HCT116 (cell line): Measurements from ENCODE around the gene HSPA1A. TPM values are rescaled to one million over a fixed set of nuclear protein-coding genes. Genes with fewer than 3 reads are reported as not detected.

Source experiments
- ATAC-seq: fragments of 200-7000 bp; cut with Tn5 transposase; 2 replicates; pipeline ENCODE4 v1.9.1; 2020; ENCODE audit warnings: mild to moderate bottlenecking, moderate library complexity
- BruUV-seq: library from RNA; stranded (reverse); fragments of 400-500 nt; replicated peaks from 2 replicates; lab custom pipeline; 2021; lab: Mats Ljungman, UMichigan
- CTCF ChIA-PET: fragments of 300-600 bp; sonication (Branson Sonifier 250); formaldehyde crosslinking; loops from one replicate; lab custom pipeline; 2021; ENCODE audit warnings: antibody characterized with exemption; lab: Charles Lee
- POLR2A ChIA-PET: fragments of 300-600, 350-600 bp; sonication (Branson Sonifier 250); formaldehyde crosslinking; loops from one replicate; lab custom pipeline; 2021; ENCODE audit warnings: antibody characterized with exemption; lab: Charles Lee
- RAD21 ChIA-PET, 2 experiments: fragments of 300-600 bp; sonication (Branson Sonifier 250); formaldehyde crosslinking; loops; one replicate each; lab custom pipeline; 2023; ENCODE audit warnings: low total read pairs in 2 of 2; ENCODE audit not compliant: uncharacterized antibody in 2 of 2, unreplicated experiment in 2 of 2, low non-redundant PET in 1 of 2; lab: Charles Lee
- DNase-seq: peaks from one replicate; pipeline ENCODE4 v3.0.0-alpha.2; 2010; ENCODE audit warnings: low read depth, low spot score
- H2AFZ ChIP-seq: fragments of 200-600 bp; shearing (Covaris generic), sonication (generic); 2 replicates; pipeline ENCODE4 v1.6.1; 2017; ENCODE audit warnings: low read depth, mixed run types, mixed read lengths, antibody characterized with exemption, low read length; ENCODE audit not compliant: poor library complexity, severe bottlenecking
- H3K27ac ChIP-seq: 2 replicates; pipeline ENCODE4 v1.5.1; 2012; ENCODE audit warnings: low read depth, low read length
- H3K27me3 ChIP-seq: fragments of 200-600 bp; sonication (generic); 2 replicates; pipeline ENCODE4 v1.6.1; 2016; ENCODE audit warnings: mixed run types, low read length, mixed read lengths; ENCODE audit not compliant: insufficient read depth
- H3K36me3 ChIP-seq, 2 experiments: fragments of 200-500 bp in 1 of 2; fragments of 200-600 bp in 1 of 2; sonication (Bioruptor generic) in 1 of 2; sonication (generic) in 1 of 2; 2 replicates each; pipeline versions ENCODE4 v1.5.1 to v1.6.1; 2014 to 2016; ENCODE audit warnings: low read length in 2 of 2, inconsistent platforms in 1 of 2, mixed read lengths in 1 of 2, mixed run types in 1 of 2; ENCODE audit not compliant: insufficient read depth in 2 of 2, control insufficient read depth in 1 of 2
- H3K4me1 ChIP-seq, 2 experiments: fragments of 200-600 bp in 1 of 2; sonication (generic) in 1 of 2; 2 replicates each; pipeline versions ENCODE4 v1.5.1 to v1.6.1; 2012 to 2017; ENCODE audit warnings: low read length in 2 of 2, inconsistent platforms in 1 of 2, mild to moderate bottlenecking in 1 of 2, mixed read lengths in 1 of 2, mixed run types in 1 of 2, moderate library complexity in 1 of 2; ENCODE audit not compliant: insufficient read depth in 2 of 2, control insufficient read depth in 1 of 2
- H3K4me2 ChIP-seq: fragments of 200-600 bp; sonication (generic); 2 replicates; pipeline ENCODE4 v1.6.1; 2017; ENCODE audit warnings: mixed run types, low read length, mixed read lengths
- H3K4me3 ChIP-seq, 2 experiments: fragments of 200-600 bp in 1 of 2; sonication (generic) in 1 of 2; replicated peaks in 1 of 2; 2 replicates each; pipeline ENCODE4 v1.5.1; 2011 to 2016; ENCODE audit warnings: low read length in 2 of 2, control low read depth in 1 of 2, low read depth in 1 of 2, mild to moderate bottlenecking in 1 of 2, mixed read lengths in 1 of 2, mixed run types in 1 of 2
- H3K79me2 ChIP-seq: fragments of 200-600 bp; sonication (generic); 2 replicates; pipeline ENCODE4 v1.6.1; 2017; ENCODE audit warnings: mild to moderate bottlenecking, mixed run types, low read length, moderate library complexity, mixed read lengths; ENCODE audit not compliant: insufficient read depth
- H3K9ac ChIP-seq: fragments of 200-600 bp; sonication (generic); 2 replicates; pipeline ENCODE4 v1.6.1; 2016; ENCODE audit warnings: low read length, mixed read lengths
- H3K9me2 ChIP-seq: fragments of 200-600 bp; sonication (generic), shearing (Covaris generic); 2 replicates; pipeline ENCODE4 v1.6.1; 2017; ENCODE audit warnings: mixed run types, mild to moderate bottlenecking, moderate library complexity; ENCODE audit not compliant: insufficient read depth
- H3K9me3 ChIP-seq, 2 experiments: fragments of 200-500 bp in 1 of 2; fragments of 200-600 bp in 1 of 2; sonication (Bioruptor generic) in 1 of 2; sonication (generic) in 1 of 2; 2 replicates each; pipeline ENCODE4 v1.6.1; 2014 to 2017; ENCODE audit warnings: low read length in 2 of 2, mixed read lengths in 2 of 2, inconsistent platforms in 1 of 2, low read depth in 1 of 2, mild to moderate bottlenecking in 1 of 2, mixed run types in 1 of 2, moderate library complexity in 1 of 2; ENCODE audit not compliant: control insufficient read depth in 1 of 2, insufficient read depth in 1 of 2
- H4K20me1 ChIP-seq: fragments of 200-600 bp; sonication (generic), shearing (Covaris generic); 2 replicates; pipeline ENCODE4 v1.6.1; 2017; ENCODE audit warnings: mixed run types, mild to moderate bottlenecking, moderate library complexity; ENCODE audit not compliant: insufficient read depth
- CEBPB ChIP-seq: IDR thresholded peaks from 2 replicates; pipeline ENCODE4 v1.6.1; 2012; ENCODE audit warnings: low read depth
- CTCF ChIP-seq, 3 experiments: fragments of 200-600 bp in 1 of 3; sonication (generic) in 1 of 3; IDR thresholded peaks in 2 of 3; conservative IDR thresholded peaks in 1 of 3; 2 replicates each; pipeline ENCODE4 v1.5.1; 2012 to 2017; ENCODE audit warnings: low read depth in 2 of 3, low read length in 2 of 3, antibody characterized with exemption in 1 of 3, borderline replicate concordance in 1 of 3, control low read depth in 1 of 3, mild to moderate bottlenecking in 1 of 3, mixed read lengths in 1 of 3, mixed run types in 1 of 3, moderate library complexity in 1 of 3; ENCODE audit not compliant: insufficient read depth in 1 of 3
- EGR1 ChIP-seq: IDR thresholded peaks from 2 replicates; pipeline ENCODE4 v1.6.1; 2012; ENCODE audit warnings: low read depth
- ELF1 ChIP-seq: IDR thresholded peaks from 2 replicates; pipeline ENCODE4 v1.6.1; 2012; ENCODE audit warnings: low read depth, borderline replicate concordance
- EZH2phosphoT487 ChIP-seq: fragments of 200-600 bp; IDR thresholded peaks from 2 replicates; pipeline ENCODE4 v1.6.1; 2018; ENCODE audit warnings: antibody characterized with exemption, borderline replicate concordance
- FOSL1 ChIP-seq: IDR thresholded peaks from 2 replicates; pipeline ENCODE4 v1.6.1; 2012; ENCODE audit warnings: low read depth
- JUND ChIP-seq: IDR thresholded peaks from 2 replicates; pipeline ENCODE4 v1.6.1; 2012
- MAX ChIP-seq: IDR thresholded peaks from 2 replicates; pipeline ENCODE4 v1.6.1; 2012
- POLR2A ChIP-seq: IDR thresholded peaks from 2 replicates; pipeline ENCODE4 v1.7.0; 2011; ENCODE audit warnings: borderline replicate concordance; ENCODE audit not compliant: insufficient read depth, insufficient read length; ENCODE audit errors: extremely low read depth
- SIN3A ChIP-seq: IDR thresholded peaks from 2 replicates; pipeline ENCODE4 v1.6.1; 2012; ENCODE audit warnings: low read depth
- SP1 ChIP-seq: IDR thresholded peaks from 2 replicates; pipeline ENCODE4 v1.6.1; 2012; ENCODE audit warnings: low read depth
- SRF ChIP-seq: IDR thresholded peaks from 2 replicates; pipeline ENCODE4 v1.6.1; 2012; ENCODE audit warnings: low read depth
- ZFX ChIP-seq: fragments of 450-650 bp; IDR thresholded peaks from 2 replicates; pipeline ENCODE4 v1.6.1; 2017
- ZNF274 ChIP-seq: fragments of 200-500 bp; sonication (Bioruptor generic); IDR thresholded peaks from 2 replicates; pipeline ENCODE4 v1.6.1; 2014; ENCODE audit warnings: mild to moderate bottlenecking, low read depth, low read length, inconsistent platforms
- intact Hi-C: fragments of 100-400 bp; cut with micrococcal nuclease; formaldehyde crosslinking; loops from 2 replicates; pipeline ENCODE4 v1.10.0; 2022
- total RNA-seq: library from RNA; stranded (reverse); gene quantifications from one replicate; pipeline ENCODE4 v1.2.1, GENCODE V29; 2021; ENCODE audit not compliant: unreplicated experiment

The HSPA1A gene
- total RNA-seq, 1 experiment from 2014 or later: 5.0 TPM

GRCh38 chr6:31836047-31836473 is 20.7 kb downstream of the HSPA1A start:
- peaks cover 21 to 51% of the 10 kb centered on the region in 2 experiments for H3K4me1 ChIP-seq
- ChIA-PET POLR2A (interaction anchor here (0.6 to 2.2 kb wide), 6 partner anchors 9 to 136 kb away, joined by 3 to 11 read pairs (median 6); partner anchors contain the start of genes DXO, HSPA1B and NEU1), RAD21 (interaction anchor here in 1 of 2 experiments (0.6 kb wide), 1 partner anchor 66 kb away, joined by 3 read pairs; no protein-coding TSS in a partner anchor), CTCF (no interaction called here)
- H4K20me1 ChIP-seq: peaks cover 31% of the 10 kb centered on the region
- peaks cover 24 to 50% of the 10 kb centered on the region in 2 experiments; a peak in 3 of 4 replicates for H3K36me3 ChIP-seq
- no peaks in the 10 kb centered on the region for H3K27me3 ChIP-seq
- TF ChIP-seq SP1 (no peak), POLR2A (no peak), MAX (no peak), JUND (no peak)
- H3K4me3 ChIP-seq: peak overlapping the region; percentile 98 to 99
- peak overlapping the region; percentile 100 for H3K9ac ChIP-seq
- peaks cover 59% of the 10 kb centered on the region for H3K79me2 ChIP-seq
- H3K9me2 ChIP-seq: no peaks in the 10 kb centered on the region
- peak overlapping the region; percentile 93 for H3K27ac ChIP-seq
- no peaks in the 10 kb centered on the region for H3K9me3 ChIP-seq
- H3K4me2 ChIP-seq: peak overlapping the region; percentile 94
- intact Hi-C loops: loop anchor here (10.0 kb wide), 1 partner anchor 291 kb away; the partner anchor contains the start of genes ATP6V1G2, DDX39B and NFKBIL1
- ATAC-seq: no peak
- BruUV-seq: no TSS peak
- H2AFZ ChIP-seq: no peak overlapping the region
- DNase-seq: no peak

GRCh38 chr6:31836474-31837368 is 21.4 kb downstream of the HSPA1A start:
- CTCF ChIA-PET: no interaction called here
- peaks cover 53% of the 10 kb centered on the region for H3K79me2 ChIP-seq

More at GRCh38 chr6:31836474-31837368, 21.4 kb downstream of the HSPA1A start:
- peak overlapping the region; percentile 93 for H3K27ac ChIP-seq
- H3K36me3 ChIP-seq: peaks cover 24 to 50% of the 10 kb centered on the region in 2 experiments; a peak in 3 of 4 replicates
- ATAC-seq (no peak), DNase-seq (no peak)
- H3K9ac ChIP-seq: peak overlapping the region; percentile 100
- intact Hi-C loops: loop anchor here (10.0 kb wide), 1 partner anchor 292 kb away; the partner anchor contains the start of genes ATP6V1G2, DDX39B and NFKBIL1
- H4K20me1 ChIP-seq: peaks cover 31% of the 10 kb centered on the region
- no TSS peak for BruUV-seq
- ChIA-PET POLR2A (interaction anchor here (0.6 to 2.2 kb wide), 3 partner anchors 9 to 26 kb away, joined by 3 to 11 read pairs (median 3); partner anchors contain the start of gene HSPA1B), RAD21 (interaction anchor here in 1 of 2 experiments (0.6 kb wide), 1 partner anchor 66 kb away, joined by 3 read pairs; no protein-coding TSS in a partner anchor)
- peak overlapping the region; percentile 94 for H3K4me2 ChIP-seq
- H3K9me2 ChIP-seq: no peaks in the 10 kb centered on the region
- no peaks in the 10 kb centered on the region for H3K9me3 ChIP-seq
- peak overlapping the region; percentile 98 to 99 for H3K4me3 ChIP-seq
- no peak for TF ChIP-seq SRF
- TF ChIP-seq ZFX: no peak
- TF ChIP-seq ZNF274: no peak
- TF ChIP-seq CEBPB: no peak
- TF ChIP-seq SIN3A: no peak
- no peak for TF ChIP-seq ELF1
- TF ChIP-seq EGR1: no peak
- no peak for TF ChIP-seq EZH2phosphoT487
- no peak for TF ChIP-seq CTCF (IDR thresholded peaks at IDR 0.05 in 2 of 3, conservative IDR thresholded peaks at IDR 0.05 in 1 of 3; ENCODE audit: borderline replicate concordance in 1 of 3, insufficient read depth in 1 of 3, low read depth in 2 of 3, low read length in 2 of 3)
- TF ChIP-seq FOSL1: no peak
- no peak for TF ChIP-seq MAX
- peaks cover 15 to 44% of the 10 kb centered on the region in 2 experiments; a peak in 3 of 4 replicates for H3K4me1 ChIP-seq
- no peak overlapping the region for H2AFZ ChIP-seq
- no peaks in the 10 kb centered on the region for H3K27me3 ChIP-seq
